ENCODE data around the gene RPUSD2.

RPUSD2 gene

DNA sequence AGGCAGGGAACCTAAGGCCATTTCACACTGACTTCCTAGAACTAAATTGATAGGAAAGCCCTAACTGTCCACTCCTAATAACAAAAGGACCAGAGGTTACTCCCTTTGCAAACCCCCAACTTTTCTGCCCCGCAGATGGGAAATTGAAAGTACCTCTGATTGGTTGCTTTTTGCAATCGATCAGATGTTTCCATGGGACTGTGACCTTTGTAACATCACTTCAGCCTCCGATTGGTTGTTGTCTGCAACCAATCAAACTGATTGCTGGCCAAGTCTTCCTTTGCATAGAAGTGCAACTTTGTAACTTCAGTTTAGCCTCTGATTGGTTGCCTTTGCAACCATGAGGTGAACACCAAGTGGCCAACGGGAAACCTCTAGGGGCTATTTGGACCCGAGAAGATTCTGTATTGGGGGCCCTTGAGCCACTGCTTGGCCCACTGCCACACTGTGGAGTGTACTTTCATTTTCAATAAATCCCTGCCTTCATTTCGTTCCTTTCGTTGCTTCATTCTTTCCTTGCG lies 13.7 kb downstream of the RPUSD2 start:
- peak overlapping the region; percentile 52 for H3K4me3 ChIP-seq (ENCODE audit: control insufficient read depth, low read depth, low read length)
- TF ChIP-seq, protein P1, sequence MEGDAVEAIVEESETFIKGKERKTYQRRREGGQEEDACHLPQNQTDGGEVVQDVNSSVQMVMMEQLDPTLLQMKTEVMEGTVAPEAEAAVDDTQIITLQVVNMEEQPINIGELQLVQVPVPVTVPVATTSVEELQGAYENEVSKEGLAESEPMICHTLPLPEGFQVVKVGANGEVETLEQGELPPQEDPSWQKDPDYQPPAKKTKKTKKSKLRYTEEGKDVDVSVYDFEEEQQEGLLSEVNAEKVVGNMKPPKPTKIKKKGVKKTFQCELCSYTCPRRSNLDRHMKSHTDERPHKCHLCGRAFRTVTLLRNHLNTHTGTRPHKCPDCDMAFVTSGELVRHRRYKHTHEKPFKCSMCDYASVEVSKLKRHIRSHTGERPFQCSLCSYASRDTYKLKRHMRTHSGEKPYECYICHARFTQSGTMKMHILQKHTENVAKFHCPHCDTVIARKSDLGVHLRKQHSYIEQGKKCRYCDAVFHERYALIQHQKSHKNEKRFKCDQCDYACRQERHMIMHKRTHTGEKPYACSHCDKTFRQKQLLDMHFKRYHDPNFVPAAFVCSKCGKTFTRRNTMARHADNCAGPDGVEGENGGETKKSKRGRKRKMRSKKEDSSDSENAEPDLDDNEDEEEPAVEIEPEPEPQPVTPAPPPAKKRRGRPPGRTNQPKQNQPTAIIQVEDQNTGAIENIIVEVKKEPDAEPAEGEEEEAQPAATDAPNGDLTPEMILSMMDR (conservative IDR thresholded peaks at IDR 0.05; ENCODE audit: control insufficient read depth, insufficient read depth, low read depth, low read length): no peak
- DNase-seq (ENCODE audit: low read depth): peak; percentile 94

DNA sequence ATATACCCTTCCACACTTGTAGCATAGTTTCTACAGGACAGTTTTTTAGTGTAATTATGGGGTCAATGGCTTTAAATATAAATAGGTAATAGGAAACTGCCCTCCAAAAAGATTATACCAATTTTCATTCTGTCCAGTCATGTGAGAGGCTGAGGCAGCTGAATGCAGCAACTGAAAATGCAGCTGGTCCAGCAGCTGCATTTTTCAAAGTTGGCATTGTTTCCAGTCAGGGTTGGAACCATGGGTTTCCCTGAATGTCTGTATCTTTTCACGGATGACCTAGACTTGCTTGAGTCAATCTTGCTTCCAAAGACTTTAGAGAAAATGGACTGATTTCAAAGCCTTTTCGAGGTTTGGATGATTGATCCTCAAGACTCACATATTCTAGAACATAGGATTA lies 15.1 kb downstream of the RPUSD2 start:
- H3K4me3 ChIP-seq (ENCODE audit: control insufficient read depth, low read depth, low read length): no peak overlapping the region
- no peak for DNase-seq (ENCODE audit: low read depth)
- TF ChIP-seq, protein P1 (conservative IDR thresholded peaks at IDR 0.05; ENCODE audit: control insufficient read depth, insufficient read depth, low read depth, low read length): no peak

GRCh38 chr15:40590667-40591050 lies 21.6 kb downstream of the RPUSD2 start:
- TF ChIP-seq, protein P1 (conservative IDR thresholded peaks at IDR 0.05; ENCODE audit: control insufficient read depth, insufficient read depth, low read depth, low read length): no peak
- no peak for DNase-seq (ENCODE audit: low read depth)
- H3K4me3 ChIP-seq (ENCODE audit: control insufficient read depth, low read depth, low read length): no peak overlapping the region

GRCh38 chr15:40591389-40591788 lies 22.3 kb downstream of the RPUSD2 start:
- TF ChIP-seq, protein P1 (conservative IDR thresholded peaks at IDR 0.05; ENCODE audit: control insufficient read depth, insufficient read depth, low read depth, low read length): no peak
- no peak for DNase-seq (ENCODE audit: low read depth)
- H3K4me3 ChIP-seq (ENCODE audit: control insufficient read depth, low read depth, low read length): no peak overlapping the region

GRCh38 chr15:40593165-40593564 lies 24.1 kb downstream of the RPUSD2 start:
- TF ChIP-seq, protein P1 (conservative IDR thresholded peaks at IDR 0.05; ENCODE audit: control insufficient read depth, insufficient read depth, low read depth, low read length): no peak
- H3K4me3 ChIP-seq (ENCODE audit: control insufficient read depth, low read depth, low read length): no peak overlapping the region
- no peak for DNase-seq (ENCODE audit: low read depth)

GRCh38 chr15:40593588-40594428 lies 24.7 kb downstream of the RPUSD2 start, which contains the start of gene KNL1:
Gene KNL1, plus strand, starts transcription at chr15:40594249. Its CDS starts 8,683 bp downstream, at chr15:40602932.
- TF ChIP-seq, protein P1 (conservative IDR thresholded peaks at IDR 0.05; ENCODE audit: control insufficient read depth, insufficient read depth, low read depth, low read length): no peak
- DNase-seq (ENCODE audit: low read depth): peak; percentile 92
- peak within 1 kb of the TSS; percentile 78 for H3K4me3 ChIP-seq (ENCODE audit: control insufficient read depth, low read depth, low read length)

Data from fibroblast of mammary gland (primary cell).